GM04503 (cell line): ENCODE measurements around the gene ZRANB2.
A peak's percentile ranks its signal among the peaks of the same experiment; 100 is the strongest.

ENCODE experiments used
- DNase-seq: peaks from one replicate; pipeline ENCODE4 v3.0.0-alpha.2; 2012; ENCODE audit warnings: low read depth

Gene ZRANB2

DNA sequence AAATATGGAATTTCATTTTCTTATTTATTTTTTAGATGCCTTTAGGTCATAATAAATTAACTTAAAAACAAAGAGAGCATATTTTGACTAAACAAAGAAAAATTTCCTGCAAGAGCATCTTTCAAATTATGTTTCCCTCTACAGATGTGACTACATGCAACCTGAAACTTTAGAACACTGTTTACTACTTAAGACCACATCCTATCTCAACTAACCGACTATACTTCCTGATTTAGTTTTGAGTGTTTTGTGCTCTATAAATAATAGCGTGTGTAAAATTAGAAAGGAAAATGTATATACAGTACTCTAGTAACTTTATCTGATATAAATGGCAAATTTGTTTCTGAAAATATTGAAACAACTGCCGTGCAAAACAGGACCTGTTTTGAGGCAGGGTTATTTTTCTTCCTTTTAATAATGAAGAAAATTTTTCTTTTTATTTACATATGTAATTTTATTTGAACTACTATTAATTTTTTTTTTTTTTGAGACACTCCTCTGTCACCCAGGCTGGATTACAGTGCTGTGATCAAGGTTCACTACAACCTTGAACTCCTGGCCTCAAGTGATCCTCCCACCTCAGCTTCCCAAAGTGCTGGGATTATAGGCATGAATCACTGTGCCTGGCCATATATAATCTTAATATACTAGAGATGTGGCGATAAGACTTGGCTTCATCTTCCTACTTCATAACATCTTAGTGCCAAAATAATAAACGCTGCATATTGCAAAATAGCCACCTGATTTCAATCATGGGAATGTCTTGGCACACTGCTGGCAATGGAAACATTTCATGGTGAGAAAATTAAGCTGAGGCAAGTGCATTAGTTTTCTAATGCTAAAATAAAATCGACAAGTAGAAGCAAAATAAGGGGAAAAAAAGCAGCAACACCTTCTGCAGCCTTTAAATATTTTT, 12.3 kb downstream of the ZRANB2 start:
- DNase-seq: no peak

DNA sequence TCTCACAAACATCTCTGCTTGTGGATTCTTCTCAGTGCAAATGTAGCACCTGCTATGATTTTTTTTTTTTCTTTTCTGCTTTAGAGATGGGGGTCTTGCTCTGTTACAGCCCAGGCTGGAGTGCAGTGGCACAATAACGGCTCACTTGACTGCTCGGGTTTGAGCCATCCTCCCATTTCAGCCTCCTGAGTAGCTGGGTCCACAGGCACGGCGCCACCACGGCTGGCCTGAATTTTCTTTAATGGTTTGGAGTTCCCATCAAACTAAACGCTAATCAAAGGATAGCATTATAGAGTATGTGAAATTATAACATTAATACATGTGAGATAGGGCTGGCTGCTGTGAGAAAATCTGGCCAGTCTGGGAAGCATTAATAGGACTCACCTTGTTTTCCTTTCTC, 26.0 kb downstream of the ZRANB2 start:
- no peak for DNase-seq

DNA sequence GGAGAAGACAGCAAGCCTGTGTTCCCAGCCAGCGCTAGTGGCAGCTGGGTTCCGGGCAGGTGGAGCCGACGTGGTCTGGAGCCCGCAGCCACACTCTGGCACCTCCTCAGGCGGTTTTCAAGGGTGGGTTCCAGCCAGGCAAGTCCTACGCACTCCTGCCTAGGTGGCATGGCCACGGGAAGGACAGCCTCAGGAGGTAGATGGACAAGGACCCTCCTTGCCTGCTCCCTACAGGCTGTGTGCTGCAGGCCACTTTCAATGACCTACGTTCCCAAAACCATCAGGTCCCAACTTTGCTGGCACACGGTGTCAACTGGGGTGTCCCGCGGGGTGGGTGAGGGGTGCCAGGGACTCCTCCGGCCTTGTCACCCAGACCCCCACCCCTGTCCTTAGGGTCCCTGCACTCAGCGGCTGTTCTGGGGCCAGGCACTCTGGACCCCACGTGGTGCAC, 26.5 kb downstream of the ZRANB2 start:
- DNase-seq: no peak

DNA sequence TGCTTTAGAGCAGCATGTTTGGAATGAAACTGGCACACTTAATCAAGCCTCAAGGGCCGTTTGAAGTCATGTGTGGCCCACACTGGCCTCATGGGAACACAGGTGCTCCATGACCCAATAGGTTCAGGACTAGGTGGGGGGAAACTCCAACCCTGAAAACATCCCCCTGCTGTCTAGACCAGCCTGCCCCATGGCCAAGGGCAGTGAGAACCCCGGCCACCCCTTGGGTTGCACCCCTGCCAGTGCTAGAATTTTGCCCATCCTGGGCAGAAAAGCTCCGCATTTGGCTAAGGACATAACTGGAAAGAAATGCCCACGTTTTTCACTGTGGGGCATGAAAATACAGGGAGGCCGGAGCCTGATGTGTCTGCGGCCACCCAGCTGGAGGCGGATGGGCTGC, 27.1 kb downstream of the ZRANB2 start:
- no peak for DNase-seq

DNA sequence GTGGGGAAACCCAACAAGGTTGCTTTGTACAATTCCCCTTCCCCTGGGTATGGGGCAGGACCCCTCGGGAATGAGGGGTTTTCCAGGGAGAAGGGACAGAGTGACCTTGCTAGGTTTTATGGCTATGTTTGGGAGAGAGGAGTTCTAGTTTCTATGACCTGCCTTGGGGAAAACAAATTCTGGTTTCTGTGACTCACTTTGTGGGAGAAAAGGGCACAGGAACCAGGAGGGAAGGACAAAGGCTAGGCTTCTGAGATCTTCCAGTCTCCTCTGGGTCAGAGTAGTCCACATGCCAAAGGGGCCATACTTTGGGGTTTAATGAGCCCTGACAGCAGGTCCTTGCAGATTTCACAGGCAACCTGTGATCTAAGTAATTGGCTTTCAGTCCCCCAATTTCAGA, 27.7 kb downstream of the ZRANB2 start:
- DNase-seq: no peak

DNA sequence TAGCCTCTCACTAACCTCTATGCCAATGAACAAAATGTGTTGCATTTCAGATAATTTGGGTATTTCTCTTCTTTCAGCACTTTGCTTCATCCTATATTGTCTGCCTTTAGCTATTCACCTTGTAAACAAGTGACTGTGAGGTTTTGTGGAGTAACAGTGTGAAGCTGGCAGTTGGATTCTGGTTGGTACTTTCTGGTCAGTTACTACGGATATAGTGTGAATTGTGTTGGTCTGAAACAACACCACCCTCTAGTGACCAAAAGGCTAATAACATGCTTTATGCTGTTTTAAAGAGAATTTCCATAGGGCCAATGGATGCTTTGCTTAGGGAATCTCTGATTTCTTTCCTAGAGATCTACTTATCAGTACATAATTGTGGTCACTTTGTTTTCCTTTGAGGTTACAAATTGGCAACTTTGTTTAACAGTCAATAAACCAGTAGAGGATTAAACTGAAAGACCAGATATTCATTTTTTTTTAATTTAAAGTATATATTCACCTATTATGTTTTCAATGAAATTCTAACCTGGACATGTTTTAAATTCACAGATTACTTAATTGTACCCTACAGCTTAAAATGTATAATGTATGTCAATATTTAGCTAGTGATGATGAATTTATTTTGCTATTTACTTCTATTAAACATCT, 30.8 kb downstream of the ZRANB2 start:
- no peak for DNase-seq

DNA sequence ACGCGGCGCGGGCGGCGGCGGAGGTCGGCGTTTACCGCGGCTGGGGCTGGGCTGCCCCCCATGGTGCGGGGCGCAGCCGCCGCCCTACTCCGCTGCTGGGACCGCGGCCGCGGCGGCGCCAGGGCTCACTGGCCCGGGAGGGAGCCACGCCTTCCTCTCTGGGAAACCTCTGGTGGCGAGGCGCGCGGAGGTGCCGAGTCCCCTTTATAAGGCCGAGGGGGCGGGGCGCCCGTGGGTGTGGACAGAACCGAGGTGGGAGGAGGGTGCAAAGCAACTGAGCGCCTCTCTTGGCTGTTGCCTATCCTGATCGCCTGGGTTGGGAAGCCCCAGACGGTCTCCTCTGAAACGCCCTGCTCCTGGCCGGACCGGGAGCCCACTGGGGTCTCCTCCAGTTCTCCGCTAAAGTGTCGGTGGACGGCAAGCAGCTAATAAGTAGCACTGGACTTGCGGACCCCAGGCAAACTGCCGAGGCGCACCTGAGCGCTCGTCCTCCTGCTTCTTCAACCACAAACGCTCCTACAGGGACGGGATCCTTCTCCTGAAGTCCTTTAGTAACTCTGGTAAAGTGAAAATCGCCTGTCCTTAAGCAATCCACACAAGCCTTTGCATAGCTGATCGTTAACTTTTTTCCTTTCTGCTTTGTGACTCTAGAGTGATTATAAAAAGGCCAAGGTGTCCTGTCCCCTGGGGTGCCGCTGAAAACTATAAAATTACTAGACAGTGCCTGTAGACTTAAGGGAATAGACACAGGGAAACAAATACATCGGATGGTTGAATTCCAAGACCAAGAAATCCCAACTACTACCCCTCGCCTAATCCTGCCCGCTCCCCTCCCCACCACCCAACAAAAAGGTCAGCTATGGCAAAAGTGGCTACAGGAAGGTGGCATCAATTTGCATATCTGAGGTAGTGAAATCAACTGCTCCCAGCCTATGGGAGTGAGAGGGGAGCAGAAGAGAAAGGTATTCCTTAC, 32.9 kb downstream of the ZRANB2 start, which contains the start of gene PTGER3:
Gene PTGER3, minus strand, starts transcription at position 182 of the 973 bp plus-strand sequence. CDS start 239 bp downstream, outside the sequence.
- DNase-seq: no peak

DNA sequence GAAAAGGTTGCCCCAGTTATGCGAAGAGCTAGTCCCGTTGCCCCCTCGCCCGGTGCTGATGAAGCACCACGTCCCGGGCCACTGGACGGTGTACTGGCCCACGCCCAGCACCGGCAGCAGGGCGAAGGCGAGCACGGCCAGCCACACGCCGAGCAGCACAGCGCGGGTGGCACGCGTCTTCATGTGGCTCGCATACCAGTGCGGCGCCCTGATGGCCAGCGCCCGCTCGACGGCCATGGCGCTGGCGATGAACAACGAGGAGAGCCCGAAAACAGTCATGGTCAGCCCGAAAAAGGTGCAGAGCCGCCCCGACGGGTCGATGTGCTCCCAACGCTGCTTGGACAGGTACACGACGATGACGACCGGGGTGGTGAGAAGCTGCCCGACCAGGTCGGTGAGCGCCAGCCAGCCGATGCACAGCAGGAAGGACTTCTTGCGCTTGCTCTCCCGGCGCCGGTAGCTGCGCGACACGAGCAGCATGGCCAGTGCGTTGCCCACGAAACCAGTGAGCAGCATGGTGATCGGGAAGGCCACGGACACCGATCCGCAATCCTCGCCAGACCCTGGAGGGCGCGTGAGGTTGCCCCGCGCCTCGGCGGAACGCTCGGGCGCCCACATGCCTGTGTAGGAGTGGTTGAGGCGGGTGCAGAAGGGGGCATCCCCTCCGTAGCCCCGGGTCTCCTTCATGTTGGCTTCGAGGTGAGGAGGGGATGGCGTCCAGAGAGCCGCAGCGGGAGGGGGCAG, 33.8 kb downstream of the ZRANB2 start:
- DNase-seq: no peak

DNA sequence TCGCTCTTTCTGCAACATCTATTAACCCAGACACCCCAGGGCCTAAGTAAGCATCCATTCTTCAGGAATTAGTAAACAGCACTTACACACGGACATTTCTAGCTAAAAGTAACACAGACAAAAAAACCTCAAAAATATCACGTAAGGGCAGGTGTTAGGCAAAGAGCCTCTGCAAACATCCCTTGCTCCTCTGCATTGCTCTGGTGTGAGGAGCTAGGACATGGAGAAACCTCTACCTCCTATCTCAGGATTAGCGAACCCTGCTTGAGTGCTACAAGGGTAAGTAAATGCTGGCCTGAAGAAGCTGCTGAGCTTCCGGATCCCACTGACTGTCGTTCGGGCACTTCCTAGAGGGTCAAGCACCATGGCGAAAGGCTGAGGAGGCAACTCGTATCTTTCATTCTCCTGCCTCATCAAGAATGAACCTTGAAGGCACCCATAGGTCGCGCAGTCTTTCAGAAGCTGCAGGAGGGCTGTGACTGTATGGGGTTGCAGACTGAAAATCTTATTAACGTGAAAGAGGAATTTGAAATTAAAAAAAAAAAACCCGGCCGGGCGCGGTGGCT, 35.3 kb downstream of the ZRANB2 start:
- DNase-seq: no peak

DNA sequence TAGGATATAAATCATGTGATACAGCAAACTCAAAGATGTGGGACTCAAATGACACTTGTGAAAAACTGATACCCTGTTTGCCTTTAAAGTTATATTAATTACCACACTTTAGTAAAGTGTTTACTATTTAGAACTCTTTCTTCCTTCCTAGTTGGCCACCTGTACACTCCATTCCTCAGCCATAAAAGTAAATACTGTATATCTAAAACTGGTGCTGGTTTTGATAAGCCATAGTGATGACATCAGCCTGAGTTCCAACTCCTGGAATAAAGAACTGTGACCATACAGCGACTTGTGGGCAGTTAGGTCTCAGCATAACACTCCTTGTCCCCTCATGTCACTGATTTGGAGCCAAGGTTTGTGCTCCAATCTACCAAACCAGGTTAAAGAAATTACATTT, 36.0 kb downstream of the ZRANB2 start:
- DNase-seq: no peak

DNA sequence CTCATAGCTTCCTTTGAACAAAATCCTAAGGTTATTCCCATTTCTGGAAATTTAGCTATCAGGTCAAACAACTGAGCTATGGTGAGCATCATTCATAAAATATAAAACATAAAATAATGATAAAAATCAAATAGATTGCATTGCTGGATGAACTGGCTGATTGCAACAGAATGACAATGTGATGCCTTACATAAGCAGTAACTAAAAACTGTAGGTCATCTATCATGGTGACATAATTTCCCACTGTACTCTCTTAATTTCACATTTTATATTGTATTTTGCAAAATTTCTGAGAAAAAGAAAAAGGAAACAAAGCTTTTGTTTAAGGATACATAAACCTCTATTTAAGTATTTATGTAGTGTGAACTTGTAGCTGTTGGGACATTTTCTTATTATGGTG, 37.8 kb downstream of the ZRANB2 start:
- DNase-seq: no peak

DNA sequence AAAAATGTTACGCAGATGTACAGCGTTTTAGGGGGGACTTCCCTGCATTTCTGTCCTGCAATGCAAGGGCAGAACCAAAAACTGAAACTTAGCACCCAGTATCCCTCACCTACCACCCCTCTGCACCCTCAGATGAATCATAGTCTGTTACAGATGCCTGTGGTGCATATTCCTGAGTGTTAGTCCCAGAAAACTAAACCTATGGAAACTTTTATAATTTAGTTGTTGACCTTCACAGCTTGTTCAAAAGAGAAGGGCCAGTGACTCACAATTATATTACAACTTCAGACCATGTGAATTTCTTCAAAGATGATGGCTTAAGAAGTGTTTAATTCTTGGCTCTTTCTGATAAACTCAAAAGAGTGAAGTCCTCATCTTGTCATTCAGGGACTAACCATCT, 39.0 kb downstream of the ZRANB2 start:
- no peak for DNase-seq

DNA sequence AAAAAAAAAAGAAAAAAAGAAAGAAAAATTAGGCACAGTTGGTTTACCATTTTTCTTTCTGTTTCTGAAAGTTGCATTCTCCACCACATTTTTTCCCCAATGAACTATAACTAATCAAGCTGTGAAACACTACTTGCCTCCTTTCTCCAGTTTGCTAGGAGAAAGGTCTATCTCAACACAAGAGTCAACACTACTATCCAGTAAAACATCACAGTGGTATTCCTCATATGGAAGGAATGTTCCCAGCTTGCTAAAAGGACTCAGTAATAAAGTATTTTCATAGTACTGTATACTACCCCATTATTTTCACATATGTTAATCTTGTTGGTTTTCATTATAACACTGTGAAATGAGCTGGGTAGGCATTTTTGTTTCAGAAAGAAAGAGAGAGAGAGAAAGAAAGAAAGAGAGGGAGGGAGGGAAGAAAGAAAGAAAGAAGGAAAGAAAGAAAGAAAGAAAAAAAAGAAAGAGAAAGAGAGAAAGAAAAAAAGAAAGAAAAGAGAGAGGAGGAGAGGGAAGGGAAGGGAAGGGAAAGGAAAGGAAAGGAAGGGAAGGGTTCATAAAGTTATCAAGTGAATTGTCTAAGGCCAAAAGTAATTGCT, 41.1 kb downstream of the ZRANB2 start:
- DNase-seq: peak; percentile 47

DNA sequence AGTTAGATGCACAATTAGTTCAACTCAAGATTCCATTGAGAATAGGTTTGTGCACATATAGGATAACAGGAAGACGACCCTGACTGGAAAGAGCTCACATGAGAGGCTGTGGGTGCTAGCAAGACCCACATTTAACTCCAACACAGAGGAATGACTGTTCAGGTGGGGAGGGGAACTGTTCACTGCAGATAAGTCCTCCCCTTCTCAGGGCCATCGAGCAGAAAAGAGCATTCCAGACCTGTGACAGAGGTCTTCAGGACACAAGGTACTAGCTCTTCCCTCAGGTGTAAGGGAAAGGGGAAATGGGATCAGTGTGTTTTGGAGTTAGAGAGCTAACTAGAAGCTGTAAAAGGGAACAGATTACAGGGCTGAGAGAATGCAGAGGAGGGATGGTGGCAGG, 41.9 kb downstream of the ZRANB2 start:
- no peak for DNase-seq

DNA sequence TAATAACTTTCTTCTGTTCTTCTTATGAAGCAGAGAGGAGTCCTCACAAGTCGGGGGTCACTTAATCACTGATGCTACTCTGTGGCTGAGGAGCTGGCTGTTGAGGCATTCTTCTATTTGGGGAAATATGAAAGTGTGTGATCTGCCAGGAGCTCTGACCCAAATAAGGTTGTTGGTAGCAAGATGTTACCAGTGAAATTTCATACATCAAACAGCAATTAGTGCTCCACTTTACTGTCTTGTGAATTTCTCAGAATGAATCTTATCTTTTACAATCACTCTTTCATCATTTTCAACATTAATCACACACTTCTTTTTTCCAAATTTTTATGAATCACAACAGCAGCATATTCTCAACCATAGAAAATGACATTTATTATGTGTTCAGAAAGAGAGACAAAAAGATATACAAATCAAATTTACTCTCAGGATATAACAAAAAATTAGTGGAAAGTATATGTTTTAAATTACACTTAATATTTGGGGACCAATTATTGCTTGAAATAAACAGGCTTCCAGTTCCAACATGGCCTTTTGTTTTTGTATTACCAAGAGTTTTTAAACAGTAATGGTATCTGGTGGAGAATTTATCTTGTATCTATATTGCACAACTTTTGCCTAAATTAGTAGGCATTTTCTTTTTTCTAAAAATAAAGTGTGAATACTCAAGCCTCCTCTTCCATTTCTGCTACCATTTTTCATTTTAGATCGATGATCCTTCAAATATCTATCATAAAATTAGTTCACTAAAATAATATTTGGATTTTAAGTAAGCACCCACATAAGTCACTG, 42.8 kb downstream of the ZRANB2 start:
- no peak for DNase-seq

DNA sequence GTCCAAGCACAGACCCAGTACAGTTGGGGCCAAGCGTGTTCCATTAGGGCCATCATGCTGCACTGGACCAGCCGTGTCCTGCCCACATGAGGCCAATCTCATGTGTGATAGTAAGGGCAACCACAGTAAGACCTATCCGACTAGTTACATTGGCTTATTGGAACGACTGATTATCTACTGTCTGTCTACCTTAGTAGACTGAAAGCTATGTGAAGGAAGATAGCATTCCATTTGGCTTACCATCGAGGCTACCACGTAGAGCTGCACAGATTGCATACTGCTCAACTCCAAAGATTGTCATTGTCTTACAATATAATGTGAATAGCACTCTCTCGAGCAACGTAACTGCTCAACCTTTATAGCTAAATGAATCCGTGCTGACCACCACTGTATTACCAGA, 43.8 kb downstream of the ZRANB2 start:
- no peak for DNase-seq

DNA sequence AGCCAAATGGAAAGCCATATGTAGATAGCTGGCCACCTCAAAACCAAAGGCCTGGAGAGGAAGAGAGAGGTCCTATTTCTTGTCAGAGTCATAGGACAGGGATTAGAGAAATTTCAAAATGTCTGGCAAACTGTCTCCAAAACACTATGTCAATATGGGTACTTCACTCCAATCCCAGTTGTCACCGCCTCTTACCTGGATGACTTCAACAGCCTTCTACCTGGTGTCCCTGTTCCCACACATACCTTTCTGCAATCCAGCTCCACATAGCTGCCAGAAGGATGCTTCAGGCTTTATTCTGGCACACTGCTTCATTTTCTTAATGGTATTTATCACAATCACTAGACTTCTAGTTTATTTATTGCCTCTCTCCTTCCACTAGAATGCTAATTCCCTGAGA, 47.7 kb downstream of the ZRANB2 start:
- DNase-seq: no peak

DNA sequence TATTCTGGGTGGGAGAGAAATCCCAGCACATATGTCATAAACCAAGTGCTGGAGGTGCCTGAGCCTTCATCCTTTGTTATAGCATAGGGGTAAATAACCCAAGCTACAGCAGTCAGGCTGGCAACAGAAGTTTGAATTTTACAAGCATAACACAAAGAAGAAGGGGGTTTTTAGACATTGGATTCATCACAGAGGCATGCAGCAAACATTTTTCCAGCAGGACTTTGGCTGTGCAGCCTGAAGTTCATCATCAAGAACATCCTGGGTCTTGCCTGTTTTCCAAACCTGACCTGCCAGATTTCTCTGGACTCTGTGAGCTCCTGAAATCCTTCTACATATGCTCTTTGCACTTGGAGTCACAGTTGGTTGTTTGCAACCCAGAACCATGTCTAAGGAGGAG, 49.4 kb downstream of the ZRANB2 start:
- peak; percentile 69 for DNase-seq

DNA sequence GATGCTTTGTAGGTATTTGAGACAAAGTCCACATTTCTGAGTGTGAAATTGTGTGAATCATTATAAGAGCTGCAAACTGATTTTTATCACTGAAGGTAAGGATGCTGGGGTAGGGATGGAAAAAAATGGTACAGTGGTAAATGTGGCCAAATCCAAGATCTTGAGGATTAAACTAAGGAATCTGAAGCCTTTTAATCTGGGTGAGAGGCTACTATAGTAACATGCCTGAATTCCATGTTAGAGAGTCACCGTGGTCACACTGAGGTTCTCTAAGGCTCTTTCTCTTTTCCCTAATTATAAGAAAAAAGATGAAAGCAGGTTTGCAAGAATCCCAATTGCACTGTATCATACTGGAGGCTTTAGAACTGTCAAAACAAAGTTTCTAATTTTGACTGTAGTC, 50.8 kb downstream of the ZRANB2 start:
- peak; percentile 50 for DNase-seq

DNA sequence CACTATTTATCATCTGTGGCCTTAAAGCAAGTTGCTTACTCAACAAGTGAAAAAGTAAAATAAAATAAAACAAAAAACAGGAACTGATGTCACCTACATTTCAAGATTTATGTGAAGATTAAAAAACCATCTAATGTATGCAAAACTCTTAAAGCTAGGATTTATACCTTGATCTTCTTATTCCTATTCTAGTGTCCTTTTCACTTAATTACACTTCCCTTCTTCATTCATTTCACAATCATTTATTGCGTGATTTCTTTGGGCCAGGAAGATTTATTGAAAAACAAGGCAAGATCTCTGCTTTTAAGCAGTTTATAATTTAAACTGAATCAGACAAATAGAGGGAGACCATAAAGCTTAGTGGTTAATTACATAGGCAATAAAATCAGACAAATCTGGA, 51.9 kb downstream of the ZRANB2 start:
- DNase-seq: no peak
